Measurements from ENCODE around the gene FHIT.

Gene FHIT

DNA sequence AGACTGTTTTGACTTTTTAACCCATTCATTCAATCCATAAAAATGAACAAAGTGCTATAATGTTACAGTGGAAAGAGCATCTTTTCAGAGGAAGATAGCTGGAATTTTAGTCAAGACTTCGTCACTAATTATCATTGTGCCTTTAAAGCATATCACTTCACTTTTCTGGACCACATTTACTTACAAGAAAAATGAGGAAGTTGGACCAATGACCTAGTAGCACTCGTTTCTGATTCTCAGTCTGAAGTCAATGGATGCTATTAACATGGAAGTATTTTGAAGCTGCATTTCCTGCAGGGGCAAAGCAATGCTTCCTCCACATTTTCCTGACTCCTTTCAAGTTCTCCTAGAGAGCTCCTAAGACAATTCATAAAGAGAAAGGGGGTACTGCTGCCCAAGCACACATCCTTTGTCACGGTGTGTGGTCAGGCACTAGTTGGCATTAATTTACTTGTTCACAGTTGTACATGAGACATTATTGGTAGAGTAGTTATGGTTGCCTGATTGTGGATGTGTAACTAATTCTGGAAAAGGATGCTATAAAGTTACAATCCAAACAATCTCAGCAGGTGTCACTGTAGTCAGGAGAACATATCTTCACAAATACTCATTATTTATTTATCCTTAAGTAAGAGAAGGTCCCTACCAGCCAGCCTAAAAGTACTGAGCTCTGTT, 1049.1 kb downstream of the FHIT start:
- no peak overlapping the region for H3K4me3 ChIP-seq (ENCODE audit: low read length)

GRCh38 chr3:60199306-60199705, 1051.9 kb downstream of the FHIT start:
- Histone ChIP-seq H3K27me3 (ENCODE audit: control insufficient read depth, insufficient read depth, low read length) (no peaks in the 10 kb centered on the region), H3K9ac (ENCODE audit: low read length) (no peak overlapping the region), H3K4me1 (ENCODE audit: control insufficient read depth, insufficient read depth, low read length) (no peaks in the 10 kb centered on the region), H3K27ac (ENCODE audit: low read depth, low read length) (no peak overlapping the region), H3K4me3 (ENCODE audit: low read length) (no peak overlapping the region), H3K36me3 (ENCODE audit: control insufficient read depth, insufficient read depth, low read length) (no peaks in the 10 kb centered on the region)

More for the DNA sequence above, 1049.1 kb downstream of the FHIT start:
- H3K27ac ChIP-seq (ENCODE audit: low read depth, low read length) = no peak overlapping the region
- no peaks in the 10 kb centered on the region for H3K36me3 ChIP-seq (ENCODE audit: control insufficient read depth, insufficient read depth, low read length)
- no peaks in the 10 kb centered on the region for H3K4me1 ChIP-seq (ENCODE audit: control insufficient read depth, insufficient read depth, low read length)
- H3K27me3 ChIP-seq (ENCODE audit: control insufficient read depth, insufficient read depth, low read length) = no peaks in the 10 kb centered on the region
- H3K9ac ChIP-seq (ENCODE audit: low read length) = no peak overlapping the region

- no peak overlapping the region for H3K4me3 ChIP-seq (ENCODE audit: low read length)
- no peak overlapping the region for H3K9ac ChIP-seq (ENCODE audit: low read length)
- no peaks in the 10 kb centered on the region for H3K27me3 ChIP-seq (ENCODE audit: control insufficient read depth, insufficient read depth, low read length)
- no peak overlapping the region for H3K27ac ChIP-seq (ENCODE audit: low read depth, low read length)
- H3K4me1 ChIP-seq (ENCODE audit: control insufficient read depth, insufficient read depth, low read length) = no peaks in the 10 kb centered on the region
- H3K36me3 ChIP-seq (ENCODE audit: control insufficient read depth, insufficient read depth, low read length) = no peaks in the 10 kb centered on the region
Measured at GRCh38 chr3:60198179-60198720, 1053.0 kb downstream of the FHIT start.

DNA sequence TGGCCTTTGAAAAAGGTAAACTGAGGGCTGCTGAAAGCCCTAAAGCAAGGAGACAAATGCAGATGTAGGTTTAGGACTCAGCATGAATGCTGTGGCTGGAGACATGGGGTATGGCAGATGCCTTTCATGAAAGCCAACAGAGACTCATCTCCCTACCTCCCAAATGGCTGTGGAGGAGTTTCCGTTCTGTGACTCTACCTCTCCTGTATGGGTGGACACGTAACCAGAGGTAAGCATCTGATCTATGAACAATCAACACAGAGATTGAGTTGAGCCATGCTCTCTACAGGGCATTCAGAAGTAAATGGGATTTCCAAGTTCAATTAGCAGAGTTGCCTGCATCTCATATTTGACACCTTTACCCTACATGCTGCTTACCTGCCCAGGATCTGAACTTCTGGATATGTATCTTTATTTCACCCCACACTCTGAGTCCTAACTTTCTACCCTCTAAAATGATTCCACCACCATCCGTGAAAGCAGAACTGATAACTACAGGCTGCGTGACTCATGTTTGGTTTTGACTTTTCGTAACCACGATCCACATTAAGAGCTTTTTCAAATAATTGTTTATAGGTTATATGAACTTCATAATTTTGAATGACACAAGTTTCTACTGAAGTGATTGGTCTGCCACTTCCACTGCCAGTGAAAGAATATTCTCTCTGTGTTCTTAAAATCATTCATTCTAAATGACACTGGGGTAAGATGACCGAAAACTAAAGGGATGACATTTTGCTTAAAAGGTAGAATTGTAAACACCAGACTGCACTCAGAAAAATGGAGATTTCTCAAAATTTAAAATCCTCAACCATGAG, 1058.7 kb downstream of the FHIT start:
- no peaks in the 10 kb centered on the region for H3K27me3 ChIP-seq (ENCODE audit: control insufficient read depth, insufficient read depth, low read length)
- no peak overlapping the region for H3K9ac ChIP-seq (ENCODE audit: low read length)

DNA sequence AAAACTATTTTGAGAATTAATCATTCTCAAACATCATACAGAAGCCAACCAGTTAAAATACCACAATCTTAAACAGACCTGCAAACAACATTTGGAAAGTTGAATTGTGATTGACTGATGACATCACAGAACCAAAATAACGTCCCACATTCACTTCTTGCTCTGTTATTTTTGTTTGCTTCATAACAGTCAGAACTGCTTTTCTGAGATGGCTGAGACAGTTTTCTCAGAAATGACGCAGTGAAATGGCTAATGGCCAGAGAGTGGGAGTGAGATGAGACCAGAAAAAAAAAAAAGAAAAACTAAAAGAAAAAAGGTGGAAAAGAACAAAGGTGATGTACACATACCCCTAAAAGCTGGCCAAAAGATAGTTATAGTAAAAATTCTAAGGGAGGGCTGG, 1061.2 kb downstream of the FHIT start:
- Histone ChIP-seq H3K27me3 (ENCODE audit: control insufficient read depth, insufficient read depth, low read length) (no peaks in the 10 kb centered on the region), H3K4me1 (ENCODE audit: control insufficient read depth, insufficient read depth, low read length) (no peaks in the 10 kb centered on the region), H3K27ac (ENCODE audit: low read depth, low read length) (no peak overlapping the region), H3K4me3 (ENCODE audit: low read length) (no peak overlapping the region), H3K36me3 (ENCODE audit: control insufficient read depth, insufficient read depth, low read length) (no peaks in the 10 kb centered on the region), H3K9ac (ENCODE audit: low read length) (no peak overlapping the region)

More for the DNA sequence above, 1058.7 kb downstream of the FHIT start:
- Histone ChIP-seq H3K36me3 (ENCODE audit: control insufficient read depth, insufficient read depth, low read length) (no peaks in the 10 kb centered on the region), H3K4me3 (ENCODE audit: low read length) (no peak overlapping the region), H3K27ac (ENCODE audit: low read depth, low read length) (no peak overlapping the region), H3K4me1 (ENCODE audit: control insufficient read depth, insufficient read depth, low read length) (no peaks in the 10 kb centered on the region)

DNA sequence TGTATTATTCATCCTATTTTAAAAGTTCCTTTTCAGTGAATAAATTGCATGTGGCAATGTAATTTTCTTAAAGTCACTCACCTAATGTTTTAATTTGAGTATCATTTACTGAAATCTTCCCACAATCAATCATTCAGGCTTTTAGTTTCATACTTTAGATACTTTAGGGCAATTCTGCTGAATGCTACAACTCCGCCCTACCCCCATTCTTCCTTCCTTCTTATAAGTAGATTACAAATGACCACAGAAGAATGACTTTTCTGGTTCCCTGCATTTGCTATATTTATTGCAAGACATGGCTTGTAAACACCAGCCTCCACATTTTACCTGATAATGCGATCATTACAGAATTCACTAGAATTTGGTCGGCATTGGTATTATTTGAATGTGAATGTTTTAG, 1061.9 kb downstream of the FHIT start:
- no peaks in the 10 kb centered on the region for H3K36me3 ChIP-seq (ENCODE audit: control insufficient read depth, insufficient read depth, low read length)
- no peak overlapping the region for H3K27ac ChIP-seq (ENCODE audit: low read depth, low read length)
- no peaks in the 10 kb centered on the region for H3K27me3 ChIP-seq (ENCODE audit: control insufficient read depth, insufficient read depth, low read length)
- H3K9ac ChIP-seq (ENCODE audit: low read length) = no peak overlapping the region
- H3K4me1 ChIP-seq (ENCODE audit: control insufficient read depth, insufficient read depth, low read length) = no peaks in the 10 kb centered on the region
- H3K4me3 ChIP-seq (ENCODE audit: low read length) = no peak overlapping the region

- Histone ChIP-seq H3K27me3 (ENCODE audit: control insufficient read depth, insufficient read depth, low read length) (no peaks in the 10 kb centered on the region), H3K27ac (ENCODE audit: low read depth, low read length) (no peak overlapping the region), H3K4me3 (ENCODE audit: low read length) (no peak overlapping the region), H3K36me3 (ENCODE audit: control insufficient read depth, insufficient read depth, low read length) (no peaks in the 10 kb centered on the region), H3K4me1 (ENCODE audit: control insufficient read depth, insufficient read depth, low read length) (no peaks in the 10 kb centered on the region), H3K9ac (ENCODE audit: low read length) (no peak overlapping the region)
Measured at GRCh38 chr3:60188803-60189202, 1062.4 kb downstream of the FHIT start.

DNA sequence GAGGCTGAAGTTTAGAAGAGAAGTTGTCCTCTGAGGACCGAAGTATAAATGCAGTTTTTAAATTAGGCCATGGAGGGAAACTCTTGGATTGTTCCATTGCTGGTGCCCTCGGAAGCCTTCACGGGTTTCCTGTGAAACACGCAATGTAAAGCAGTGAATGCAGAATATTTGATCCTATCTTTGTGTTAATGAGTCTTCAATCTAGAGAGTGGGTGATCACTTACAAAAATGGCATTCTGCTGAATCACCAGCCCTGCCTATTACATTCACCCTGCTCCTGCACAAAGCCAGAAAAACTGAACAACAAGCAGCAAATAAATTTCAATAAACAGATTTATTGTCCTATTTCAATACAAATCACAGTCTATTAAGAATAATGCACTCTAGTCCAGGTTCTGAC, 1063.9 kb downstream of the FHIT start:
- Histone ChIP-seq H3K9ac (ENCODE audit: low read length) (no peak overlapping the region), H3K36me3 (ENCODE audit: control insufficient read depth, insufficient read depth, low read length) (no peaks in the 10 kb centered on the region), H3K4me1 (ENCODE audit: control insufficient read depth, insufficient read depth, low read length) (no peaks in the 10 kb centered on the region), H3K27me3 (ENCODE audit: control insufficient read depth, insufficient read depth, low read length) (no peaks in the 10 kb centered on the region), H3K27ac (ENCODE audit: low read depth, low read length) (no peak overlapping the region), H3K4me3 (ENCODE audit: low read length) (no peak overlapping the region)

DNA sequence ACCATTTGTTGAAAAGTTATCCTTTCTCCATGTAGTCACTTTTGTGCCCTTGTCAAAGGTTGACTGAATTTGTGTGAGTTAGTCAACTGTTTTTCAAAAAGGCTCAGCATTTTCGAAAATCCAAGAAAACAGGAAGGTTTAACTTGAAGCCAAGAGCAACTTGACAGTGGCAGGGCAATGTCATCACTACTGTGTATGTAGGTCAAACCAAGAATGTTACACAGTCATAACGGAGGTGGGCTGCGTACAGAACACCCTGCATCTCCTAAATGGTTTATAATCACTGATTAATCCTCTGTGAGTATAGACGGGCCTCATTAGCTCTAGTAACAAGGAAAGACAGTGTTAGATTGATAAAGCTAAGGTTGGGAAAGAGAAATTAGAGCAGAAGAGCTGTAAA, 1064.9 kb downstream of the FHIT start:
- H3K9ac ChIP-seq (ENCODE audit: low read length) = no peak overlapping the region
- no peak overlapping the region for H3K27ac ChIP-seq (ENCODE audit: low read depth, low read length)
- H3K36me3 ChIP-seq (ENCODE audit: control insufficient read depth, insufficient read depth, low read length) = no peaks in the 10 kb centered on the region
- H3K27me3 ChIP-seq (ENCODE audit: control insufficient read depth, insufficient read depth, low read length) = no peaks in the 10 kb centered on the region
- H3K4me3 ChIP-seq (ENCODE audit: low read length) = no peak overlapping the region
- no peaks in the 10 kb centered on the region for H3K4me1 ChIP-seq (ENCODE audit: control insufficient read depth, insufficient read depth, low read length)

- no peak overlapping the region for H3K9ac ChIP-seq (ENCODE audit: low read length)
- H3K27me3 ChIP-seq (ENCODE audit: control insufficient read depth, insufficient read depth, low read length) = no peaks in the 10 kb centered on the region
- no peaks in the 10 kb centered on the region for H3K36me3 ChIP-seq (ENCODE audit: control insufficient read depth, insufficient read depth, low read length)
- no peak overlapping the region for H3K27ac ChIP-seq (ENCODE audit: low read depth, low read length)
- no peak overlapping the region for H3K4me3 ChIP-seq (ENCODE audit: low read length)
- no peaks in the 10 kb centered on the region for H3K4me1 ChIP-seq (ENCODE audit: control insufficient read depth, insufficient read depth, low read length)
Measured at GRCh38 chr3:60185161-60185560, 1066.1 kb downstream of the FHIT start.

GRCh38 chr3:60182697-60183096, 1068.6 kb downstream of the FHIT start:
- no peaks in the 10 kb centered on the region for H3K4me1 ChIP-seq (ENCODE audit: control insufficient read depth, insufficient read depth, low read length)

GRCh38 chr3:60178931-60179653, 1072.2 kb downstream of the FHIT start:
- no peaks in the 10 kb centered on the region for H3K4me1 ChIP-seq (ENCODE audit: control insufficient read depth, insufficient read depth, low read length)
- no peaks in the 10 kb centered on the region for H3K36me3 ChIP-seq (ENCODE audit: control insufficient read depth, insufficient read depth, low read length)
- no peaks in the 10 kb centered on the region for H3K27me3 ChIP-seq (ENCODE audit: control insufficient read depth, insufficient read depth, low read length)
- H3K27ac ChIP-seq (ENCODE audit: low read depth, low read length) = no peak overlapping the region
- H3K9ac ChIP-seq (ENCODE audit: low read length) = no peak overlapping the region
- H3K4me3 ChIP-seq (ENCODE audit: low read length) = no peak overlapping the region

More at GRCh38 chr3:60182697-60183096, 1068.6 kb downstream of the FHIT start:
- Histone ChIP-seq H3K27ac (ENCODE audit: low read depth, low read length) (no peak overlapping the region), H3K27me3 (ENCODE audit: control insufficient read depth, insufficient read depth, low read length) (no peaks in the 10 kb centered on the region), H3K36me3 (ENCODE audit: control insufficient read depth, insufficient read depth, low read length) (no peaks in the 10 kb centered on the region), H3K9ac (ENCODE audit: low read length) (no peak overlapping the region), H3K4me3 (ENCODE audit: low read length) (no peak overlapping the region)

All from rectal smooth muscle tissue (tissue), 1 donor.